T-cell (primary cell): Measurements from ENCODE around the gene UGT1A5. TPM values are rescaled to one million over a fixed set of nuclear protein-coding genes. Genes with fewer than 3 reads are reported as not detected.

Source experiments
- total RNA-seq, 35 experiments: library from RNA in 6 of 35; stranded (reverse) in 6 of 35; fragments of 120-200 nt in 1 of 35; gene quantifications; one replicate each; pipeline versions ENCODE4 v1.2.1 to v1.2.4 and lab custom pipeline; 2013 to 2026

Gene UGT1A5
- total RNA-seq, 5 donors from 2014 or later (not counting 1 experiment from before 2014, with no cell fraction given), result not detected

Other genes starting within 250 kb of the UGT1A5 start
- gene USP40, start 146.1 kb upstream of the UGT1A5 start, total RNA-seq, result 10 to 100 TPM; 17.3 to 24.5 (median 20.4) TPM
- not detected for gene UGT1A8, start 95.3 kb upstream of the UGT1A5 start, total RNA-seq
- gene UGT1A10, start 76.5 kb upstream of the UGT1A5 start, total RNA-seq, result not detected
- gene UGT1A9, start 41.0 kb upstream of the UGT1A5 start, total RNA-seq, result not detected
- under 1 TPM in 1 of 5 donors, not detected in 4; 0.10 TPM for gene UGT1A7, start 31.0 kb upstream of the UGT1A5 start, total RNA-seq
- gene UGT1A6, start 20.0 kb upstream of the UGT1A5 start, total RNA-seq, result under 1 TPM in 1 of 5 donors, not detected in 4; 0.32 TPM
- not detected for gene UGT1A4, start 5.8 kb downstream of the UGT1A5 start, total RNA-seq
- not detected for gene UGT1A3, start 16.1 kb downstream of the UGT1A5 start, total RNA-seq
- gene UGT1A1, start 47.4 kb downstream of the UGT1A5 start, total RNA-seq, result not detected
- gene MROH2A, start 65.4 kb downstream of the UGT1A5 start, total RNA-seq, result not detected
- 1 to 10 TPM in 3 of 5 donors, under 1 TPM in 2; 0.33 to 1.7 (median 1.1) TPM for gene HJURP, start 141.6 kb downstream of the UGT1A5 start, total RNA-seq
- gene TRPM8, start 204.5 kb downstream of the UGT1A5 start, total RNA-seq, result not detected